HG02763 (cell line): ENCODE data around the gene RNASEH2C.
A peak's percentile ranks its signal among the peaks of the same experiment; 100 is the strongest.
"Not testable (repeated sequence)": the region's sequence is repeated elsewhere in the genome, so short reads cannot be mapped to it uniquely, and the experiment has no call there.

ENCODE experiments used
- ATAC-seq: cut with Tn5 transposase; IDR thresholded peaks from one replicate; pipeline ENCODE4 v1.9.1; 2021; ENCODE audit warnings: mild to moderate bottlenecking, moderate library complexity; ENCODE audit not compliant: unreplicated experiment

RNASEH2C gene

DNA sequence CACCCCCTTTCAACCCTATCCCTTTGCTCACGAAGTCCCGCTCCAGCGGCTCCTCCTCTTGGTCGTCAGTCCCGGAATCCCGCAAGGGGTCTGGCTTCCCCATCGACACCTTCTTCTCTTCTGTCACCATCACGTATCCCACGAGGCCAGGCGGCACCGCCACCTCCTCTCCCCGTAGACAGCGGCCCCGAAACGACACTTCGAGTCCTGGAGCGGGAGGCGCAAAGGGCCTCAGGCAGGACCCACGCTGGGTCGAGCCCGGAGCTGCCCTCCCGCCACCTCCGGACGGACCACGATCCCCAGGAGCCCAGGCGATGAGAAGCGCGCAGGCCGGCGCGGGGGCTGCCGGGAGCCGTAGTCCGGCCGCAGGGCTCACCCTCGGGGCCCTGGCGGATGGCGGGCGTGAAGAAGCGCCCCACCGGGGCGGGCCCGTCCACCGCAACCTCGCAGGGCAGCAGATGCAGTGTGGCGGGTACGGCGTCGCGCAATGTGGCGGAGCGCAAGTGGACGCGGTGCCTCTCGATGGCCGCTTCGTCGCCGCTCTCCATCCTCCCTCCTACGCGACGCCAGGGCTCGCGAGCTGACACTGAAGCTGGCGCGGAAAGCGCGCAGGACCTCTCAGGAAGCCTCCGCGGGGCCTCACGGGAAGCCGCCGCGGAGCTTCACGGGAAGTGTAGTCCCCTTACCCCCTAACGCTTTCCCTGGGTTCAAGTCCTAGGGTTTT is at the start of gene RNASEH2C:
Gene RNASEH2C, minus strand, starts transcription at position 588 of the 724 bp plus-strand sequence. Its CDS starts 40 bp downstream, at position 548.
- ATAC-seq, result peak; percentile 73

DNA sequence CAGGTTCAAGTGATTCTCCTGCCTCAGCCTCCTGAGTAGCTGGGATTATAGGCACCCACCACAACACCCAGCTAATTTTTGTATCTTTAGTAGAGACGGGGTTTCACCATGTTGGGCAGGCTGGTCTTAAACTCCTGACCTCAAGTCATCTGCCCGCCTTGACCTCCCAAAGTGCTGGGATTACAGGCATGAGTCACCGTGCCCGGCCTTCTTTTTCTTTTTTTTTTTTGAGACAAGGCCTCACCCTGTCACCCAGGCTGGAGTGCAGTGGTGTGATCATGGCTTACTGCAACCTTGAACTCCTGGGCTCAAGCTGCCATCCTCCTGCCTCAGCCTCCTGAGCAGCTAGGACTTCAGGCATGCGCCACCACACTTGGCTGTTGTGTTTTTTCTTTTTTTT is 47.2 kb upstream of the RNASEH2C start:
- ATAC-seq, result not testable (repeated sequence)

DNA sequence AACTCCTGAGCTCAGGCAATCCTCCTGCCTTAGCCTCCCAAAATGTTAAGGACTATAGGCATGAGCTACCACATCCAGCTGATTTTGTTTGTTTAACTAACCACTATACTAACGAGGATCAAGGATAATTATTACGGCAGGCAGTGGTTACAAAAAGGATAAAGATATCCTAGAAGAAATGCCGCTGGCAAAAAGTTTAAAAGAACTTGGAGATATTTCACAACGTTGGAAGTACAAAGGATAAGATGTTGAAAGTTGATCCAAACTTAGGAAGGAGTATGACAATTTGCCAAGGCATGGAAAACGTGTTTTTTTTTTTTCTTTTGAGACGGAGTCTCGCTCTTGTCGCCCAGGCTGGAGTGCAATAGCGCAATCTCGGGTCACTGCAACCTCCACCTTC is 46.8 kb upstream of the RNASEH2C start:
- no peak for ATAC-seq

DNA sequence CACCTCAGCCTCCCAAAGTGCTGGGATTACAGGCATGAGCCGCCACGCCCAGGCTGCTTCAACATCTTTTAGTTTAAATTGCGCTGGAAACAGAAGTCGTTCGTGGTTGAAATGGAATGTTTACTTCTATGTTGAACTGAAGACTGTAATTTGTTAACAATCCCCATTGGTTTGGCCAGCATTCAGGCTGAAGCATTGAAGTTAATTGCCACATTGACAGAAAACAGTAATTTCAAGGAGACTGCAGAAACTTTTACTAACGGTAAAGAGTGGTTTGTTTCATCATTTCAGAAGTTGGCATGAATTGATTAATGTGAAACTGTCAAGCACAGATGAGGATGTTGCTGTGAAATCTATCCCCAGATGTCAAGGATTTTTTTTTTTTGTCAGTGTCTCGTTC is 45.9 kb upstream of the RNASEH2C start:
- ATAC-seq, result no peak

DNA sequence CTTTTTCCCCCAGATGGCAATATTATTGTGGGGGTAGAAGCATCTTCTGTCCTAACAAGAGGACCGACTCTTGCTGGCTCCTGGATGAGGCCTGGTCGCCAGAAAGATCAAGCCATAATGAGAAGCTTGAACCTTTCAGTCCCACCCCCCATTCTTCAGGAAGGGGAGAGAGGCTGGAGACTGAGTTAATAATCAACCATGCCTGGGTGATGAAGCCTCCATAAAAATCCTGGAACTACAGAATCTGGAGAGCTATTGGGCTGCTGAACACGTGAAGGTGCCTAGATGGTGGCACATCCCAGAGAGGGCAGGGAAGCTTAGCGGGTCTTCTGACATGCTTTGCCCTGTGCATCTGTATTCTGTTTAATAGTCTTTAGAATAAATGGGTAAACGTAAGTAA is 43.8 kb upstream of the RNASEH2C start:
- ATAC-seq, result no peak

DNA sequence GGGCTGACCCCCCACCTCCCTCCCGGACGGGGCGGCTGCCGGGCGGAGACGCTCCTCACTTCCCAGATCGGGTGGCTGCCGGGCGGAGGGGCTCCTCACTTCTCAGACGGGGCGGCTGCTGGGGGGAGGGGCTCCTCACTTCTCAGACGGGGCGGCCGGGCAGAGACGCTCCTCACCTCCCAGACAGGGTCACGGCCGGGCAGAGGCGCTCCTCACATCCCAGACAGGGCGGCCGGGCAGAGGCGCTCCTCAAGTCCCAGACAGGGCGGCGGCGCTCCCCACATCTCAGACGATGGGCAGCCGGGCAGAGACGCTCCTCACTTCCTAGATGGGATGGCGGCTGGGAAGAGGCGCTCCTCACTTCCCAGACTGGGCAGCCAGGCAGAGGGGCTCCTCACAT is 42.2 kb upstream of the RNASEH2C start:
- ATAC-seq, result not testable (repeated sequence)

DNA sequence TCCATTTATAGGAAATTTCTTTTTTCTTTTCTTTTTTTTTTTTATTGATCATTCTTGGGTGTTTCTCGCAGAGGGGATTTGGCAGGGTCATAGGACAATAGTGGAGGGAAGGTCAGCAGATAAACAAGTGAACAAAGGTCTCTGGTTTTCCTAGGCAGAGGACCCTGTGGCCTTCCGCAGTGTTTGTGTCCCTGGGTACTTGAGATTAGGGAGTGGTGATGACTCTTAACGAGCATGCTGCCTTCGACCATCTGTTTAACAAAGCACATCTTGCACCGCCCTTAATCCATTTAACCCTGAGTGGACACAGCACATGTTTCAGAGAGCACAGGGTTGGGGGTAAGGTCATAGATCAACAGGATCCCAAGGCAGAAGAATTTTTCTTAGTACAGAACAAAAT is 41.6 kb upstream of the RNASEH2C start:
- ATAC-seq, result not testable (repeated sequence)

DNA sequence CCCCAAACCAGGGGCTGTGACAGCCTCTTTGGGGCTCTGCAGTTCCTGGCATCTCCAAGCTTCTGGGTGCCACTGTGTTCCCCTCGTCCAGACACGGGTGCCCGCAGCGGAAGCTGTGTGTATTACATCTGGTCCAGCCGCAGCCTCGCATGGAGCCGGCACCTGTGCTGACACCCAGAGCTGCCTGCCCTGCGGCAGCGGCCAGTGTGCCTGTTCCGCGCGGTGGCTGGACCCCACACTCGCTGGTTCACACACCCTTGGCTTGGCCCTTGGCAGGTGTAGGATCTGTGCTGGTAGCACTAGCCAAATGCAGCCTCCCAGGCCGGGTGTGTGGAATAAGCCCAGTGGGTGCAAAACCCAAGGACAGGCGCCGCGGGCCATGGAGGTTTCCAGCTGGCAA is 24.5 kb upstream of the RNASEH2C start:
- no peak for ATAC-seq

DNA sequence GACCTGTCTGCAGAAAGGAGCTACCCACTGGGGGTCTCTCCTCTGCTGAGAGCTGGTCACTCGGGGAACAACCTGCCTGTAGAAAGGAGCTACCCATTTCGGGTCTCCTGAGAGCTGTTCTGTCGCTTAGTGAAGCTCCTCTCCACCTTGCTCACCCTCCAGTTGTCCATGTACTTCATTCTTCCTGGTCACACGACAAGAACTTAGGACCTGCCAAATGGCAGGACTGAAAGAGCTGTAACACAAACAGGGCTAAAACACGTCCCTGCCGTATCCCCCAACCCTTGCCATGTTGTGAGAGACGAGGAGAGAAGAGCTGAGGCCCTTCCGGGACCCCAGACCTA is 24.1 kb upstream of the RNASEH2C start:
- ATAC-seq, result no peak

DNA sequence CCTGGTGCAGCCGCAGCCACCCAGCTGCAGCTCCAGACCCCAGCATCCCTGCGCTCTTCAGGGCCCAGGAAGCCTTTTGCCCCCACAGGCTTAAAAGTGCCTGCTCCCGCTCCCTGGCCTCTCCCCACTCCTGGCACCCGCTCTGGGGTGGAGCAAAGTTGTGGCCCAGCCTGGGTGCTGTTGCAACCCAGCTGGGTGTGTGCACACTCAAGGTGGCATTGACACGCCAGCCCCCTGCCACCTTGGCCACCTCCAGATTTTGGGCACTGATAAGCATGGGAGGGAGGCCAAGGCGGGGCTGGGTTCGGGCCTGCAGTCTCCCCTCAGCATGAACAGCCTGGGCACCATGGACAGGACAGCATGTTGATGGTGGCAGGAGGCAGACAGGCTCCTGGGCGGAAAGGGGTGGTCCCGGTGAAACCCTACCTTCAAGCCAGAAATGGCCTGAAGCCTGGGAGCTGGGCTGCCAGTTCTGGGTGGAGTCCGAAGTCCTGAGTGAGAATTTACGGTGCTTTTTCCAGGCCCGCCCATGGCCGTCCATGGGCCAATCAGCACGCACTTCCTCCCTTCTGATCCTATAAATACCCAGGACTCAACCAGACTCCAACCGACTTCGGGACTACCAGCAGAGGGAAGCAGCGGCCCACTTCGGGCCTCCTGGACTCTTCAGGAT is 23.6 kb upstream of the RNASEH2C start:
- ATAC-seq, result no peak

DNA sequence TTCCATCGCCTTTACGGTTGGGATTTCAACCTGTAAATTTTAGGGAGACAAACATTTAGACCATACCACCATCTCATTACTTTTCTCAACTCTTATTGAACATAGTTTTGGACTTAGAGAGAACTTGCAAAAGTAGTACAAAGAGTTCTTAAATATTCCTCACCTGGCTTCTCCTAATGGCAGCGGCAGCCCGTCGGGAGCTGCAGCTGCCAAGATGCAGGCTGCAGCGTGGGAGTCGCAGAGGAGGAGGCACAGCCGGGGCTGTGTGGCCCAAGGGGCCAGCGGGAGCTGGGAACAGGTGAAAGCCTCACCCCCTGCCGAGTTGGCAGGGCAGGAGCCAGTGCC is 23.1 kb upstream of the RNASEH2C start:
- ATAC-seq, result no peak

DNA sequence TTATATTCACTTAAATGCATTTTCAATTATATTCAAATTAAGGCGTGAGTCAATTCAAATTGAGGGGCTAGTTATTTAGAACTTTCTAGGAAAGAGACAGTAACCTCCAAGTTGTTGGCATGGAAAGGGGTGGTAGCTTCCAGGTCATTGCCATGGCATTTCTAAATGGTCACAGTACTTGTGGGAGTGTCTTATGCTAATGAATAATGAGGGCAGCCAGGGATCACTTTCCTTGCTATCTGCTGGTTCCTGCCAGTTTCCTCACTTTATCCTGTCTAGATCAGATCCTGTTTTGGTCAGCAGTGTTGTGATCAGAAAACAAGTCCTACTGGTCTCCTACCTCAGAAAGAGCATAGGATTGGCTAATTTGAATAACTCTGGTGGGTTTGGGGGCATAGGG is 21.8 kb upstream of the RNASEH2C start:
- no peak for ATAC-seq

DNA sequence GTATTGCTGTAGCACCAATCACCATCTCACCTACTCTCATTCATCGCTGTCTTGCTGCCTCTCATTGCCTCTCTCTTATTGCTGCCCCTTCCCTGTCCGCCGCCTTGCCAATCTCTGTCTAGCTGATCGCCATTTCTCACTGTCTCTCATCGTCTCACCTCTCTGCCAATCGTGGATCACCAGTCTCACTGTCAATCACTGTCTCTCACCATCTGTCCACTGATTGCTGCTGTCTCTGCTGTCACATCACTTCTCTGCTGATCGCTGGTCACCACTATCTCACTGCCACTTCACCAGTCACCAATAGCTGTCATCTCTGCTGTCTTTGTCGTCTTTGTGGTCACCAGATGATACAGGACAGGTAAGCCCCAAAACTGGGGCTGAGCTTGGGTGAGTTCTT is 20.6 kb upstream of the RNASEH2C start:
- ATAC-seq, result no peak

DNA sequence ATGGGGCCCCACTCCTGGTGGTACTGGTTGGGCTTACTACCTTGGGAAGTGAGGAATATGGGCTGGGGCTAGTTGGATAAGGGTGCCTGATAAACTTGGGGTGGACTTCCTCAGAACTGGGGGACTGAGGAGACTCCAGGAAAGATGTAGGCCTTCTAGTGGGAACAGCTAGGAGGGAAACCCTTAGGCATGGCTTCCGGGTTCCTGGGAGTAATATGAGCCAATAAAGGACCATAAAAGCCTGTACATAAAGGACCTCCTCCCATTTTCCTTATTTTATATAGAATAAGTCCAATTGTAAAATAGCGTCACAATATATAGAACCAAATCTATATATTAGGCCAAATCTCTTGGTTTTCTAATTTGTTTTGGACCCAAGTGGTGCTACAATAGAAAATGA is 18.4 kb upstream of the RNASEH2C start:
- no peak for ATAC-seq

DNA sequence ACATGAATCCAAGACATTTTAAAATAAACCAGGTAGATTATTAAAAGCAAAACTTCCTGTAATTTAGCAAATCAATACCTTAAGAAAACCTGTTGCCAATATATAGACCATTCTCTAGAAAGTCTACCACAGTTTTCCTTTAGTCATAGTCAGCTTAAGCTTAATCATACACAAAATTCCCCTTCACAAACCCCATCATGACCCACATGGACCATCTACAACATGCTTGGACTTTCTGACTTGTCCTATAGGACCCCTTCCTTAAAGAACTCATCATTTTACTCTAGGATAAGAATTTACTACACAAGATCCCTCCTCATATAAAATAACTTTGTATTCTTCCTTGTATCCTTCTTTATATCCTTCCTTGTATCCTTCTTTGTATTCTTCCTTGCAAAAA is 16.2 kb upstream of the RNASEH2C start:
- ATAC-seq, result no peak

DNA sequence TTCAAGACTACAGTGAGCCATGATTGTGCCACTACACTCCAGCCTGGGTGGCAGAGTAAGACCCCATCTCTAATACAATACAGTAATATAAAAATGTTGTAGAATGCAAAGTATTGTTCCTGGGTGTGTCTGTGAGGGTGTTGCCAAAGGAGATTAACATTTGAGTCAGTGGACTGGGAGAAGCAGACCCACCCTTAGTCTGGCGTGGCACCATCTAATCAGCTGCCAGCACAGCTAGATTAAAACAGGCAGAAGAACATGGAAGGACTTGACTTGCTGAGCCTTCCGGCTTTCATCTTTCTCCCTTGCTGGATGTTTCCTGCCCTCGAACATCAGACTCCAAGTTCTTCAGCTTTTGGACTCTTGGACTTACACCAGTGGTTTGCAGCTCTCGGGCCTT is 14.5 kb upstream of the RNASEH2C start:
- not testable (repeated sequence) for ATAC-seq

DNA sequence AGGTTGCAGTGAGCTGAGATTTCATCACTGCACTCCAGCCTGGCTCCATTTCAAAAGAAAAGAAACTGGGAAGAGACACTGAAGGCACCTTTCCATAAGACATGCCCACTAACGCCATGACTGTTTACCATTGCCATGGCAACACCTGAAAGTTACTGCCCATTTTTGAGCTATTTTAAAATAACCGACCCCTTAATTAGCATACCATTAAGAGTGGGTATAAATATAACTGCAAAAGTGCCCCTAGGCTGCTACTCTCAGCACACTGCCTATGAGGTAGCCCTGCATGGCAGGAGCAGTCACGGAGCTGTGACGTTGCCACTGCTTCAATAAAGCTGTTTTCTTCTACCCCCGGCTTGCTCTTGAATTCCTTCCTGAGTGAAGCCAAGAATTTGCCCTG is 9.9 kb upstream of the RNASEH2C start:
- ATAC-seq, result no peak

DNA sequence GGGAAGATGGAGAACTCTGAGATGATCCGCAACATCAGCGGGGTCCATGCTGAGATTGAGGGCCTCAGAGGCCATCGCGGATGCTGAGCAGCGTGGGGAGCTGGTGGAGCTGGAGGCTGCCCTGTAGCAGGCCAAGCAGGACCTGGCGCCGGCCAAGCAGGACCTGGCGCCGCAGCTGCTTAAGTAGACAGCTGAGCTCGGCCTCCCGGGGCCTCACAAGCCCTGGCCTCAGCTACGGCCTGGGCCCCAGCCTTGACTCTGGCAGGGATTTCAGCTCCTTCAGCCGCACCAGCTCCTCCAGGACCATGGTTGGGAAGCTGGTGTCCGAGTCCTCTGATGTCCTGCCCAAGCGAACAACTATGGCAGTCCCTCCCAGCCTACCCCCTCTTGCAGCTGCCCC is 7.3 kb upstream of the RNASEH2C start:
- ATAC-seq, result no peak

DNA sequence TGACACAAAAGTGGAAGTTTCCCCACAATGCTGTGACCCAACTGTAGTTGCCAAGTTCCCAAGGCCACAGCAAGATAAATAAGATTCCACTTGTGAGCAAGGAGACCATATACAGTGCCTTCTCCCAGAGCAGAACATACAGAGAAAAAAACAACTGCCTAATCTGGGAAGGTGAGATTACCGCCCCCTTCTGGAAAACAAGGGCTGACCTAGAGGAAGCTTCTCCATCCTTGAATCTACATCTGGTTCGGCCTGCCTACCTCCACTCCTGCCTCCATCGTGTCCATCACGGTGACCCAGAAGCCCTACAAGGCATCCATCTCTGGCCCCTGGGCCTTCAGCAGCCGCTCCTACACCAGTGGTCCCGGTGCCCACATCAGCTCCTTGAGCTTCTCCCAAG is 6.1 kb upstream of the RNASEH2C start:
- no peak for ATAC-seq

DNA sequence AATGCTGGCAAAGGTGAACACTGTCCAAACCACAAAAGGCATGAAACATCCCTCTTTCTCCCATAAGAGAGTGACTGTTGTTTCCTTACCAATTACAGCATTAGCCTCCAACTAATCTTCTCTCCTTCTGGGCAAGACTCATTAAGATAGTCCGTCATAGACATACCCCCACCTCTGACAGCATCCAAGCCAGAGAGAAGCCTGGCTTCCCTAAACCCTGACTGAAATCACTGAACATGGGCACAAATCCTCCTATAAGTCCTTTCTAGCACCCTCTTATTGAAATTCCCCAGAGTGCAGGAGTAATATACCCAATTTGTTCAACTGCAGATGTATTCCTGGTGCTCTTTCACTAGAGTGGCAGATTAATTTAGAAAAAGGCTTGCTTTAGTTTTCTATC is 1.7 kb upstream of the RNASEH2C start:
- no peak for ATAC-seq

DNA sequence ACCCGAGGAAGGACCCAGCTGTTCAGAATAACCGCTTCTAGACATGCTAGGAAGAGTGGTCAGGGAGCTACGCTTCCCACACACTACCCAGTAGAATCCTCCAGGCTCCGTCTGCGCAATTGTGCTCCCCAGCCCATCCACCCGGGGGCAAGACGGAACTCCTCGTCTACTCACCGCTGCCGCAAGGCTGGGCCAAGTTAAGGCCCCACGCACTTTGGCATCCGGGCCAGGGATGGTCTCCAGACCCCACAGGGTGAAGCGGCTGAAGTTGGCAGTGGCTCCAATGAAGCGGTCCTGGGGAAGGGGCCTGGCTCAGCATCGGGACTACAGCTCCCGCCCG is 757 bp downstream of the RNASEH2C start:
- peak; percentile 14 for ATAC-seq

DNA sequence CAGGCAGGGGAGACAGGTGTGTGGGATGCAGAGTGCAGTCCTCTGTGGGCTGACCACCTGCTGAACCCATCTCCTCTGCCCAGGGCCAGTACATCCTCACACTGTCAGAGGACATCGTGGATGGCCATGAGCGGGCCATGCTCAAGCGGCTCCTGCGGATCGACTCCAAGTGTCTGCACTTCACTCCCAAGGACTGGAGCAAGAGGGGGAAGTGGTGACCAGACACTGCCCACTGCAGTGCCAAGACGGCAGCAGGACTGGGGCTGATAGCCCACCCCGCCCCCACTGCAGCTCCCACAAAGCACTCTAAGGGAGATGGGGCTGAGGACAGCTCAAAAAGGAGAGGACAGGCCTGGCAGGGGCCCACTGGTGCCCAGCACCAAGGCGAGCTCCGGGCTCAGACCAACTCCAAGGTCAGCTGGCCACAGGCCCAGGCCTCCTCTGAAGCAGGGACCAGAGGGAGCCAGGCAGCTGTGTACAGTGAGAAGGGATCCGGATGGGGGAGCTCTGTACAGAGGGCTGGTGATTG is 1.6 kb downstream of the RNASEH2C start:
- no peak for ATAC-seq

DNA sequence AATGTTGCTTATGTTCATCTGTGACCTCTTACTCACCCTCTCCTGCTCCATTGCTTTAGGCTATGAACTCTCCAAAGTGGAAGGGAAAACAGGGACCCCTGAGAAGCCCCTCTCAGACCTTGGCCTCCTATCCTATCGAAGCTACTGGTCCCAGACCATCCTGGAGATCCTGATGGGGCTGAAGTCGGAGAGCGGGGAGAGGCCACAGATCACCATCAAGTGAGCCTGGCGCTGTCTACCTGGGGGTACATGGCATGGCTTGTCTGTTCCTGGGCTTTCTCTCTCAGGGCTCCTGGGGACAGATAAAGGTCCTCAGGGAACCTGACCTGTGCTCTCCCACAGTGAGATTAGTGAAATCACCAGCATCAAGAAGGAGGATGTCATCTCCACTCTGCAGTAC is 2.1 kb downstream of the RNASEH2C start:
- no peak for ATAC-seq
